Mononuclear cell (primary cell): ENCODE measurements around the gene HIP1. TPM values are rescaled to one million over a fixed set of nuclear protein-coding genes. Genes with fewer than 3 reads are reported as not detected.
"Not testable (repeated sequence)": the region's sequence is repeated elsewhere in the genome, so short reads cannot be mapped to it uniquely, and the experiment has no call there.

ENCODE experiments used
- H3K27me3 ChIP-seq: 2 replicates; pipeline ENCODE4 v1.6.0; 2011; ENCODE audit warnings: low read length, control low read depth; ENCODE audit not compliant: insufficient read depth
- H3K4me1 ChIP-seq: 2 replicates; pipeline ENCODE4 v1.5.1; 2011; ENCODE audit warnings: mild to moderate bottlenecking, low read length, control low read depth; ENCODE audit not compliant: insufficient read depth
- H3K4me3 ChIP-seq: 2 replicates; pipeline ENCODE4 v1.5.1; 2011; ENCODE audit warnings: mild to moderate bottlenecking, low read length, moderate library complexity
- H3K9me3 ChIP-seq: 2 replicates; pipeline ENCODE4 v1.5.1; 2011; ENCODE audit warnings: low read depth, mild to moderate bottlenecking, control low read depth, low read length
- total RNA-seq: library from RNA; depleted of rRNA; stranded (reverse); fragments of >200 nt; gene quantifications from one replicate; pipeline ENCODE4 v1.2.3, GENCODE V29; 2012

The HIP1 gene
- total RNA-seq, 1 donor = 4.2 TPM

DNA sequence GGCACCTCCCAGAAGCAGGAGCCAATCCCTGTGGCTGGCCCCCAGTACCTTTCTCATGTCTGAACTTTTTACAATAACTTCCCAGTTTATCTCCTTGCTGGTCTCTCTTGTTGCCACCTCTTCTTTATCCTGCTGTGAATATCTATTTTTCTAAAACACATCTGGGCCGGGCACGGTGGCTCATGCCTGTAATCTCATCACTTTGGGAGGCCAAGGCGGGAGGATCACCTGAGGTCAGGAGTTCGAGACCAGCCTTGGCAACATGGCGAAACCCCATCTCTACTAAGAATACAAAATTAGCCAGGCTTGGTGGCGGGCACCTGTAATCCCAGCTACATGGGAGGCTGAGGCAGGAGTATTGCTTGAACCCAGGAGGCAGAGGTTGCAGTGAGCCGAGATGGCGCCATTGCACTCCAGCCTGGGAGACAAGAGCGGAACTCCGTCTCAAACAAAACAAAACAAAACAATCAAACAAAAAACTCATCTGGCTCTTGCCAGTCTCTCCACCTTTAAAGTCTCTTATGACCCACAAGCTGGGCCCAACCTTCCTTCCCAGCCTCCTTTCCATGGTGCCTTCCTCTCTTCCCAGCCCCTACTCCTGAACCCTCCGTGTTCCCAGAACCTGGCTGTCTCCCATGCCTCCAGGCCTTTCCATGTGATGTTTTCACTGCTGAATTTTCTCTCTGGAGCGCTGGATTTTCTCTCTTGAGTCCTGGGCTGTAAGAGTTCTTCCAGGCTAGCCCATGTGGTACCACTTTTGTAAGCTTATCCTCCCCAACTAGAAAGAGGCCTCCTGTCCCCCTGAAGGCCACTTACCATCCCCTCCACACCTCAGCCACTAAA lies 51.3 kb downstream of the HIP1 start:
- Histone ChIP-seq H3K4me1 (peaks cover 11% of the 10 kb centered on the region), H3K27me3 (no peaks in the 10 kb centered on the region), H3K4me3 (no peak overlapping the region), H3K9me3 (no peaks in the 10 kb centered on the region)

DNA sequence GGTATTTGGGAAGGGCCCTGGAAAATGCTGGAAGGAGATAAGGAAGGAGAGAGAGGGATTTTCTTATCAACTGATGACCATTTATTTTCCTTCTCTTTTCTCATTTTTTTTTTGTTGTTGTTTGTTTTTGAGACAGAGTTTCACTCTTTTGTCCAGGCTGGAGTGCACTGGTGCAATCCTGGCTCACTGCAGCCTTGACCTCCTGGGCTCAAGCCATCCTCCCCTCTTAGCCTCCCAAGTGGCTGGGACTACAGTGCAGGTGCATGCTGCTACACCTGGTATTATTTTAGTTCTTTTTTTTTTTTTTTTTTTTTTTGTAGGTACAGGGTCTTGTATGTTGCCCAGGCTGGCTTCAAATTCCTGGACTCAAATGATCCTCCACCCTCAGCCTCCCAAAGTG lies 52.2 kb downstream of the HIP1 start:
- Histone ChIP-seq H3K4me3 (no peak overlapping the region), H3K4me1 (peaks cover 11% of the 10 kb centered on the region), H3K9me3 (no peaks in the 10 kb centered on the region), H3K27me3 (no peaks in the 10 kb centered on the region)

DNA sequence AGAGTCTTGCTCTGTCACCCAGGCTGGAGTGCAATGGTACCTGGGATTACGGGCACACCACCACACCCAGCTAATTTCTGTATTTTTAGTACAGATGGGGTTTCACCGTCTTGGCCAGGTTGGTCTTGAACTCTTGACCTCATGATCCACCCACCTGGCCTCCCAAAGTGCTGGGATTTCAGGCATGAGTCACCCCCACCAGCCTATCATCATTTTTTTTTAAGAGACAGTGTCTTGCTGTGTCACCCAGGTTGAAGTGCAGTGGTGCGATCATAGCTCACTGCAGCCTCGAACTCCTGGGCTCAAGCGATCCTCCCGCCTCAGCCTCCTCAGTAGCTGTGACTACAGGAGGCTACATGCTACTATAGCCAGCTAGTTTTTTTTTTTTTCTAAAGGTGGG lies 56.7 kb downstream of the HIP1 start:
- H3K9me3 ChIP-seq, H3K27me3 ChIP-seq, H3K4me3 ChIP-seq, H3K4me1 ChIP-seq: not testable (repeated sequence)

DNA sequence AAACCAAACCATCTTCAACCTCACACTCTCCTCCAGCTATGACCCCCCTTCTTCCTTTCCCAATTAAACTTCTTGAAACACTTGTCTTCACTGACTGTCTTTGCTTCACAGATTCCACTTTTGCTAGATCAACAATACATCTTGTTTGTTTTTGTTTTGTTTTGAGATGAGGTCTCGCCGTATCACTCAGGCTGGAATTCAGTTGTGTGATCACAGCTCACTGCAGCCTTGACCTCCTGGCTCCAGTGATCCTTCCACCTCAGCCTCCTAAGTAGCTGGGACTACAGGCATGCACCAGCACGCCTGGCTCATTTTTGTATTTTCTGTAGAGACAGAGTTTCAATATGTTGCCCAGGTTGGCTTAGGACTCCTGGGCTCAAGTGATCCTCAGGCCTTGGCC lies 59.7 kb downstream of the HIP1 start:
- H3K4me1 ChIP-seq = no peaks in the 10 kb centered on the region
- no peaks in the 10 kb centered on the region for H3K9me3 ChIP-seq
- H3K4me3 ChIP-seq = no peak overlapping the region
- no peaks in the 10 kb centered on the region for H3K27me3 ChIP-seq

DNA sequence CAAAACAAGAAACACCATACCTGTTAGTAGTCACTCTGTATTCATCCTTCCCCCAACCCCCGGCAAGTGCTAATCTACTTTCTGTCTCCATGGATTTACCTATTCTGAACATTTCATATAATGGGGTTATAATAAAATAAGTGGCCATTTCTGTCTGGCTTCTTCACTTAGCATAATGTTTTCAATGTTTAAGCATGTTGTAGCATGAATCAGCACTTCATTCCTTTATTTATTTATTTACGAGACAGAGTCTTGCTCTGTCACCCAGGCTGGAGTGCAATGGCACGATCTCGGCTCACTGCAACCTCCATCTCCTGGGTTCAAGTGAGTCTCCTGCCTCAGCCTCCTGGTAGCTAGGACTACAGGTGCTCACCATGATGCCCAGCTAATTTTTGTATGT lies 69.2 kb downstream of the HIP1 start:
- Histone ChIP-seq H3K4me3 (no peak overlapping the region), H3K9me3 (no peaks in the 10 kb centered on the region), H3K4me1 (peaks cover 8% of the 10 kb centered on the region), H3K27me3 (no peaks in the 10 kb centered on the region)

DNA sequence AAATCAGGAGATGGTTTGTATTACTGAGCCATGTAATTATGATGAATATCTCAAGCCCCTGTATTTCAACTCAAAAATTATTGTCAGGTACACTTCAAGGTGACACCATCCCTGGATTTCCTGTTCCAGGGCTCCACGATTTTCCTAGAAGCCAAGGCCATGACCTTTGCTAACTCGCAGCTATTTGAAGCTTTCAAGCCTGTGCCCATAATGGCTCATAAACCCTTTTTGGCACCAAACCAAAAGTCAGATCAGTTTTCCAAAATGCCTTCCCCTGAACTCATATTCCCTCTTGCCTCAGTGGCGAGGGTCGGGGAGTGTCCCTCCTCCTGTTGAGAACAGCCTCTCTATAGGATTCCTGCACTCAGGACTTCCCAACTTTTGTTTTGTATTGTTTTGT lies 70.8 kb downstream of the HIP1 start:
- H3K27me3 ChIP-seq = no peaks in the 10 kb centered on the region
- H3K4me3 ChIP-seq = no peak overlapping the region
- H3K9me3 ChIP-seq = no peaks in the 10 kb centered on the region
- H3K4me1 ChIP-seq = peaks cover 8% of the 10 kb centered on the region

DNA sequence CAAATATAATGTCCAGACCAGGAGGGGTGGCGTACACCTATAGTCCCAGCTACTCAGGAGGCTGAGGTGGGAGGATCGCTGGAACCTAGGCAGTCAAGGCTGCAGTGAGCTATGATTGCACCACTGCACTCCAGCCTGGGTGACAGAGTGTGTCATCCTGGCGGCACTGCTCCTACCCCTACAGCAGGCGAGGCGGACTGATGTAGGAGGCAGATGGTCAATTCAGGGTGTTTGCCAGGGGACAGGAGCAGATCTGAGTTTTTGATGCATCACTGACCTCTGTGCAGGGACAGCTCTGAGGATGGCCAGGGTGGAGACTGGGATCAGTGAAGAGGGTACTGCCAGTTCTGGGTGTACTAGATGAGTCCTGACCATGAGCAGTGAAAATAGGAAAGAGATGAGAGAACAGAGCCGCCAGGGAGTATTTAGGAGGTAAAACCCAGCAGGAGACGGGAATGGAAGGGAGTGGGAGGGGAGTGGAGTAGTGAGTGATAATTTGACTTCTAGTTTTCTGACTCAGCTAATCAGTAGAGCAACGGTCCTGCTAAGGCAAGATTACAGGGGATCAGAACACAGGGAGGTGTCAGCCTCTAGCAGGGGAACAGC lies 75.3 kb downstream of the HIP1 start:
- Histone ChIP-seq H3K4me1 (no peaks in the 10 kb centered on the region), H3K4me3 (no peak overlapping the region), H3K27me3 (no peaks in the 10 kb centered on the region), H3K9me3 (no peaks in the 10 kb centered on the region)

DNA sequence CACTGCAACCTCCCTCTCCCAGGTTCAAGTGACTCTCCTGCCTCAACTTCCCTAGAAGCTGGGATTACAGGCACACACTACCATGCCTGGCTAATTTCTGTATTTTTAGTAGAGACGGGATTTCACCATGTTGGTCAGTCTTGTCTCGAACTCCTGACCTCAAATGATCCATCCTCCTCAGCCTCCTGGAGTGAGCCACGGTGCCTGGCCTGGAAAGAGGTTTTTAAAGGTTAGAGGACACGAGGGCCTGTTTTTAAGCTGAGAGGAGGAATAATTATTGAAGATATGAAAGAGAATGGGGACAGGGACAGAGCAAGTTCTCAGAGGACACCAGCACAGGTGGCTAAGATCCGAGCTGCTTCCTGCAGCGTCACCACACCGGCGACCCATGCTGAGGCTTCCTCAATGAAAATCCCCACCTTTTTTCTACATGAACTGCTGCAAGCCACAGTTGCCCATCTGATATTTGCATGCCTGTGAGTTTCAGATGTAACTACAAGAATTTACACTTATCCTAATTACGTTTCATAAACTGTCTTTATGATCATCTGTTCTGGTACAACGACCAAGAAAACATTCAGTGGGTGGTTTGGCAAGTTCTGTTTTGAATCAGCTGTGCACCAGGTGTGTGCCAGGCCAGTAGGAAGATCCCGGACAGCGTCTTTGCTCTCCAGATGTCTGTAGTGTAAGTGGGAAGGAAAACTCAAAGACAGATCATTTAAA lies 76.0 kb downstream of the HIP1 start:
- no peaks in the 10 kb centered on the region for H3K27me3 ChIP-seq
- no peaks in the 10 kb centered on the region for H3K9me3 ChIP-seq
- no peak overlapping the region for H3K4me3 ChIP-seq
- no peaks in the 10 kb centered on the region for H3K4me1 ChIP-seq

DNA sequence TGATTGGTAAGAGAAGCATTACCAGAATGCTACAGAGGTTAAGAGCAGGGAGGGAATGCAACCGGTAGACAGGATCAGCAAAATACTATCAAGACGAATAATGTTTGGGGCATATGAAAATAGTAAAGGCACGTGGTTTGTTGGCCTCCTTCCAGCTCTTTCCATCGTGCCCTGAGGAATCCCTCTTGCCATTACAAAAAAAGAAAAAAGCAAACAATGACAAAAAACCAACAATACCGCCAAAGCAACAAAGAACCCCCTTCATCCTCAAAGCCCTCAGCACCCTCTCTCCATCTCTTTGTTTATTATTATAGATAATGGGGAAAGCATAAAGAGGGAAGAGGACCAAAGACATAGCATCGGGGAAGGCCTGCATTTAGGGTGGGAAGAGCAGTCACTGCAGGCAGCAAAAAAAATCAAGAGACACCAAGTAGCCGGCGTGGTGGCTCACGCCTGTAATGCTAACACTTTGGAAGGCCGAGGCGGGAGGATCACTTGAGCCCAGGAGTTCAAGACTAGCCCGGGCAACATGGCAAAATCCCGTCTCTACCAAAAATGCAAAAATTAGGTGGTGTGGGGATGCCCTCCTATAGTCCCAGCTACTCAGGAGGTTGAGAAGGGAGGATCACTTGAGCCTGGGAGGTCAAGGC lies 78.0 kb downstream of the HIP1 start:
- Histone ChIP-seq H3K4me3 (no peak overlapping the region), H3K27me3 (no peaks in the 10 kb centered on the region), H3K4me1 (no peaks in the 10 kb centered on the region), H3K9me3 (no peaks in the 10 kb centered on the region)

DNA sequence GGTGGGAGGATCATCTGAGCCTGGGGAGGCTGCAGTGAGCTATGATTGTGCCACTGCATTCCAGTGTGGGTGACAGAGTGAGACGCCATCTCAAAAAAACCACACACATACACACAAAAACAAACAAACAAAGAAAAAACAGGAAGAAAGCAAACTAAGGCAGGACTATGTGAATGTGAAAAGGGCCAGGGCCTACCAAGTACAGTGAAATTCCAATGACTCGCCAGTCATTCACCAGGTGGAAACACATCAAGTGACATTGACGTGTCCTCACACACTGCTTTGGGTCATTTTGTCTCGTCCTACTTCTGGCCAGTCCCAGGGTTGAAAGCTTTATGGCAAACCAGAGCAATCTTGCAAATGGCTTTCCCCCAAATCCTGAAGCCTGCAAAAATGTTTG lies 79.9 kb downstream of the HIP1 start:
- Histone ChIP-seq H3K4me3 (no peak overlapping the region), H3K27me3 (no peaks in the 10 kb centered on the region), H3K9me3 (no peaks in the 10 kb centered on the region), H3K4me1 (no peaks in the 10 kb centered on the region)

DNA sequence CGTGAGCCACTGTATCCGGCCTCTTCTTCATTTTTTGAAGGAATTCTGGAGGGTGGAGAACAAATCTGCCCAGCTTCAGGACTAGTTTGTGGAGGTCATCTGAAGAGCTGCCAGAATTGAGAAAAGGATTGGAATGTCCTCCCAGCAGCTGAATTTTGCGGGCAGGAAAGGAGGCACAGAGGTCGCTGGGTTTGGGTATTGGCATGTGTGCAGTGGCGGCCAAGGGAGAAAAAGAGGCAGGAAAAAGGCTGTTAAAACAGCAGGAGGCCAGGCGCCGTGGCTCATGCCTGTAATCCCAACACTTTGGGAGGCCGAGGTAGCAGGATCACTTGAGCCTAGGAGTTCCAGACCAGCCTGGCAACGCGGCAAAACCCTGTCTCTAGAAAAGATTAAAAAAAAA lies 80.4 kb downstream of the HIP1 start:
- H3K27me3 ChIP-seq = no peaks in the 10 kb centered on the region
- H3K9me3 ChIP-seq = no peaks in the 10 kb centered on the region
- no peak overlapping the region for H3K4me3 ChIP-seq
- no peaks in the 10 kb centered on the region for H3K4me1 ChIP-seq

DNA sequence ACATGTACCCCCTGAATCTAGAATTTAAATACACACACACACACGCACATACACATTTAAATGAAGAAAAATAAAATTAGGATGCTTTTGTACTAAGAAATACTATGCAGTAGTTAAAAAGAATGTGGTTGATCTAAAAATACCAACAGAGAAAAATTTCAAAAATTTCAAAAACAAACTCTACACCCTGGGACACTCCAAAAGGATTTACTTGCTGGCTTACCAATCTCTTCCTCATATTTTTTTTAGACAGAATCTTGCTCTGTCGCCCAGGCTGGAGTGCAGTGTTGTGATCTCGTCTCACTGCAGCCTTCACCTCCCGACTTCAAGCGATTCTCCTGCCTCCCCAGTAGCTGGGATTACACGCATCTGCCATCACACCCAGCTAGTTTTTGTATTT lies 80.9 kb downstream of the HIP1 start:
- no peaks in the 10 kb centered on the region for H3K4me1 ChIP-seq
- no peaks in the 10 kb centered on the region for H3K27me3 ChIP-seq
- no peak overlapping the region for H3K4me3 ChIP-seq
- H3K9me3 ChIP-seq = no peaks in the 10 kb centered on the region

DNA sequence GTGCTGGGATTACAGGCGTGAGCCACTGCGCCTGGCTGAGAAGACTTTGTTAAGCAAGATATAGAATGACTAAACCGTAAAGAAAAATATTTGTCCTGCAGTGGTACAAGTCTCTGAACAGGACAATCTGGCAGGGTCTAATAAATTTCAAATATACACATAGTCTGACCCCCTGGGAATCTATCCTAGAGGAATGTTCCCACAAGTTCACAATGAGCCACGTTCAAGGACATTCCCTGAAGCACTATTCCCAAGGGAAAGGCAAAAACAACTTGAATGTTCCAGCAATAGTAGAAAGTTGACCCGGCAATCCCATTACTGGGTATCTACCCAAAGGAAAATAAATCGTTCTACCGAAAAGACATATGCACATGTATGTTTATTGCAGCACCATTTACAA lies 82.0 kb downstream of the HIP1 start:
- Histone ChIP-seq H3K27me3 (no peaks in the 10 kb centered on the region), H3K9me3 (no peaks in the 10 kb centered on the region), H3K4me1 (no peaks in the 10 kb centered on the region), H3K4me3 (no peak overlapping the region)

DNA sequence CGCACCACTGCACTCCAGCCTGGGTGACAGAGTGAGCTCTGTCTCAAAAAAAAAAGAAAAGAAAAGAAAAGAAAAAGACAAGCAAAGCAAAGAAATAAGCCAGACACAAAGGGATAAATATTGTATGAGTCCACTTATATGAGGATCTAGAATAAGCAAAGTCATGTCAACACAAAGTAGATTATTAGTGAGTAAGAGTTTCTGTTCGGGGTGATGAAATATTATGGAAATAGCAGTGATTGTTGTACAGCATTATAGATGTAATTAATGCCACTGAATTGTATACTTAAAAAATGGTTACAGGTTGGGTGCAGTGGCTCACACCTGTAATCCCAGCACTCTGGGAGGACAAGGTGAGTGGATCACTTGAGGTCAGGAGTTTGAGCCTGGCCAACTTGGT lies 83.2 kb downstream of the HIP1 start:
- Histone ChIP-seq H3K4me1 (no peaks in the 10 kb centered on the region), H3K4me3 (no peak overlapping the region), H3K9me3 (no peaks in the 10 kb centered on the region), H3K27me3 (no peaks in the 10 kb centered on the region)

DNA sequence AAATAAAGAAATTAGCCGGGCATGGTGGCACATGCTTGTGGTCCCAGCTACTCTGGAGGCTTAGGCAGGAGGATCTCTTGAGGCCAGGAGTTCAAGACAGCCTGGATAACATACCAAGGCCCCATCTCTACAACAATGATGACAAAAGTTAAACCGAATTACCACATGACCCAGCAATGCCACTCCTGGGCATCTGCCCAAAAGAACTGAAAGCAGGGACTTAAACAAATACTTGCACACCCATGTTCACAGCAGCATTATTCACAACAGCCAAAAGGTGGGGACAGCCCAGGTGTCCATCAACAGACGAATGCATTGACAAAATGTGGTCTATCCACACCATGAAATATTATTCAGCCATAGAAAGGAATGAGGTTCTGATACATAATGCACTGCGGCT lies 83.9 kb downstream of the HIP1 start:
- no peaks in the 10 kb centered on the region for H3K27me3 ChIP-seq
- no peaks in the 10 kb centered on the region for H3K9me3 ChIP-seq
- H3K4me1 ChIP-seq = no peaks in the 10 kb centered on the region
- H3K4me3 ChIP-seq = no peak overlapping the region
